Karpas-422 (cell line): ENCODE measurements around the gene ARG2. TPM values are rescaled to one million over a fixed set of nuclear protein-coding genes. Genes with fewer than 3 reads are reported as not detected.

ENCODE experiments used
- DNase-seq: peaks from one replicate; pipeline ENCODE4 v3.0.0-alpha.2; 2015
- H2AFZ ChIP-seq: fragments of 200-600 bp; sonication (generic); 2 replicates; pipeline ENCODE4 v1.6.1; 2014; ENCODE audit warnings: antibody characterized with exemption, low read length, mixed read lengths
- H3K27ac ChIP-seq: fragments of 200-600 bp; sonication (generic); 2 replicates; pipeline ENCODE4 v1.5.1; 2014; ENCODE audit warnings: mild to moderate bottlenecking, low read length, moderate library complexity
- H3K27me3 ChIP-seq: fragments of 200-600 bp; sonication (generic); 2 replicates; pipeline ENCODE4 v1.6.1; 2014; ENCODE audit warnings: low read length, mixed read lengths
- H3K36me3 ChIP-seq: fragments of 200-600 bp; sonication (generic); 2 replicates; pipeline ENCODE4 v1.6.1; 2014; ENCODE audit warnings: low read length, mixed read lengths; ENCODE audit not compliant: insufficient read depth
- H3K4me1 ChIP-seq: fragments of 200-600 bp; sonication (generic); 2 replicates; pipeline ENCODE4 v1.6.1; 2014; ENCODE audit warnings: mild to moderate bottlenecking, low read length, mixed read lengths
- H3K4me2 ChIP-seq: fragments of 200-600 bp; sonication (generic); 2 replicates; pipeline ENCODE4 v1.6.1; 2014; ENCODE audit warnings: low read length, low read depth, mild to moderate bottlenecking; ENCODE audit not compliant: poor library complexity, severe bottlenecking
- H3K4me3 ChIP-seq: fragments of 200-600 bp; sonication (generic); 2 replicates; pipeline ENCODE4 v1.5.1; 2014; ENCODE audit warnings: mild to moderate bottlenecking, antibody characterized with exemption, low read length, mixed read lengths
- H3K79me2 ChIP-seq: fragments of 200-600 bp; sonication (generic); 2 replicates; pipeline ENCODE4 v1.6.1; 2014; ENCODE audit warnings: mild to moderate bottlenecking, low read length, mixed read lengths
- H3K9ac ChIP-seq: fragments of 200-600 bp; sonication (generic); 2 replicates; pipeline ENCODE4 v1.6.0; 2014; ENCODE audit warnings: low read length
- H3K9me2 ChIP-seq: fragments of 200-600 bp; sonication (generic), shearing (Covaris generic); replicated peaks from 2 replicates; pipeline ENCODE4 v1.6.0; 2014; ENCODE audit warnings: mild to moderate bottlenecking, low read length, moderate library complexity; ENCODE audit not compliant: insufficient read depth
- H3K9me3 ChIP-seq: fragments of 300-700, 200-600 bp; sonication (generic); 2 replicates; pipeline ENCODE4 v1.6.1; 2014; ENCODE audit warnings: low read length, mixed read lengths
- H4K20me1 ChIP-seq: fragments of 200-600 bp; sonication (generic); 2 replicates; pipeline ENCODE4 v1.6.1; 2014; ENCODE audit warnings: mild to moderate bottlenecking, antibody characterized with exemption, low read length, low read depth; ENCODE audit not compliant: insufficient read depth
- total RNA-seq: library from RNA; depleted of rRNA; stranded (reverse); fragments of >200 nt; shearing (Covaris generic); gene quantifications from 2 replicates; pipeline ENCODE4 v1.2.3, GENCODE V29; 2014; ENCODE audit warnings: low replicate concordance; rRNA removed

Gene ARG2
- 6.0 and 17.7 TPM in 2 replicates for total RNA-seq

GRCh38 chr14:67619446-67620216 is at the start of gene ARG2:
TSS of gene ARG2 (plus strand) at chr14:67619920. CDS start at chr14:67619978, 58 bp downstream.
- peak within 1 kb of the TSS; percentile 99 for H2AFZ ChIP-seq
- H3K9ac ChIP-seq, result peak within 1 kb of the TSS; percentile 74
- H4K20me1 ChIP-seq, result no peaks in the 10 kb centered on the region
- peak within 1 kb of the TSS; percentile 74 for H3K4me3 ChIP-seq
- peak; percentile 100 for DNase-seq
- H3K27ac ChIP-seq, result no peak within 1 kb of the TSS
- H3K4me2 ChIP-seq, result peak within 1 kb of the TSS; percentile 90
- no peaks in the 10 kb centered on the region for H3K27me3 ChIP-seq
- peaks cover 17% of the 10 kb centered on the region for H3K4me1 ChIP-seq
- H3K79me2 ChIP-seq, result no peaks in the 10 kb centered on the region
- no peaks in the 10 kb centered on the region for H3K9me2 ChIP-seq
- no peaks in the 10 kb centered on the region for H3K36me3 ChIP-seq
- no peaks in the 10 kb centered on the region for H3K9me3 ChIP-seq

- Histone ChIP-seq H3K27me3 (no peaks in the 10 kb centered on the region), H3K4me2 (no peak overlapping the region), H2AFZ (no peak overlapping the region), H3K79me2 (no peaks in the 10 kb centered on the region), H3K9me2 (no peaks in the 10 kb centered on the region), H3K27ac (no peak overlapping the region), H4K20me1 (no peaks in the 10 kb centered on the region), H3K9ac (no peak overlapping the region), H3K36me3 (no peaks in the 10 kb centered on the region), H3K9me3 (no peaks in the 10 kb centered on the region), H3K4me3 (no peak overlapping the region), H3K4me1 (peaks cover 5% of the 10 kb centered on the region)
- no peak for DNase-seq
Measured at GRCh38 chr14:67570453-67570852, 49.3 kb upstream of the ARG2 start.

GRCh38 chr14:67571275-67571990 is 48.3 kb upstream of the ARG2 start:
- Histone ChIP-seq H3K9me2 (no peaks in the 10 kb centered on the region), H3K79me2 (no peaks in the 10 kb centered on the region), H3K27ac (no peak overlapping the region), H4K20me1 (no peaks in the 10 kb centered on the region), H3K27me3 (no peaks in the 10 kb centered on the region), H3K36me3 (no peaks in the 10 kb centered on the region), H2AFZ (no peak overlapping the region), H3K4me3 (no peak overlapping the region), H3K9me3 (no peaks in the 10 kb centered on the region), H3K9ac (no peak overlapping the region), H3K4me1 (peaks cover 5% of the 10 kb centered on the region), H3K4me2 (no peak overlapping the region)
- peak; percentile 92 for DNase-seq

GRCh38 chr14:67571991-67572323 is 47.8 kb upstream of the ARG2 start:
- H3K27ac ChIP-seq, result no peak overlapping the region
- no peak overlapping the region for H3K9ac ChIP-seq
- H3K4me1 ChIP-seq, result peaks cover 5% of the 10 kb centered on the region
- no peaks in the 10 kb centered on the region for H4K20me1 ChIP-seq
- no peak for DNase-seq
- no peaks in the 10 kb centered on the region for H3K36me3 ChIP-seq
- no peaks in the 10 kb centered on the region for H3K9me3 ChIP-seq
- no peaks in the 10 kb centered on the region for H3K27me3 ChIP-seq
- no peak overlapping the region for H3K4me2 ChIP-seq
- no peaks in the 10 kb centered on the region for H3K79me2 ChIP-seq
- H2AFZ ChIP-seq, result no peak overlapping the region
- no peaks in the 10 kb centered on the region for H3K9me2 ChIP-seq
- H3K4me3 ChIP-seq, result no peak overlapping the region

- Histone ChIP-seq H3K4me3 (no peak overlapping the region), H2AFZ (no peak overlapping the region), H3K27me3 (no peaks in the 10 kb centered on the region), H4K20me1 (no peaks in the 10 kb centered on the region), H3K9ac (no peak overlapping the region), H3K4me1 (peaks cover 5% of the 10 kb centered on the region), H3K27ac (no peak overlapping the region), H3K36me3 (no peaks in the 10 kb centered on the region), H3K79me2 (no peaks in the 10 kb centered on the region), H3K4me2 (no peak overlapping the region), H3K9me3 (no peaks in the 10 kb centered on the region), H3K9me2 (no peaks in the 10 kb centered on the region)
- DNase-seq, result no peak
Measured at GRCh38 chr14:67572608-67573007, 47.1 kb upstream of the ARG2 start.

- H3K9me3 ChIP-seq, result no peaks in the 10 kb centered on the region
- DNase-seq, result no peak
- no peaks in the 10 kb centered on the region for H4K20me1 ChIP-seq
- peaks cover 5% of the 10 kb centered on the region for H3K4me1 ChIP-seq
- H3K4me2 ChIP-seq, result no peak overlapping the region
- H3K36me3 ChIP-seq, result no peaks in the 10 kb centered on the region
- no peak overlapping the region for H3K27ac ChIP-seq
- no peaks in the 10 kb centered on the region for H3K9me2 ChIP-seq
- H3K79me2 ChIP-seq, result no peaks in the 10 kb centered on the region
- H3K9ac ChIP-seq, result no peak overlapping the region
- no peaks in the 10 kb centered on the region for H3K27me3 ChIP-seq
- no peak overlapping the region for H2AFZ ChIP-seq
- H3K4me3 ChIP-seq, result no peak overlapping the region
Measured at GRCh38 chr14:67573228-67574010, 46.3 kb upstream of the ARG2 start.

GRCh38 chr14:67574156-67574555 is 45.6 kb upstream of the ARG2 start:
- Histone ChIP-seq H3K4me2 (no peak overlapping the region), H3K4me1 (peaks cover 5% of the 10 kb centered on the region), H3K9me2 (no peaks in the 10 kb centered on the region), H3K9ac (no peak overlapping the region), H3K9me3 (no peaks in the 10 kb centered on the region), H3K79me2 (no peaks in the 10 kb centered on the region), H3K4me3 (no peak overlapping the region), H4K20me1 (no peaks in the 10 kb centered on the region), H2AFZ (no peak overlapping the region), H3K27me3 (no peaks in the 10 kb centered on the region), H3K36me3 (no peaks in the 10 kb centered on the region), H3K27ac (no peak overlapping the region)
- DNase-seq, result no peak

GRCh38 chr14:67574806-67575205 is 44.9 kb upstream of the ARG2 start:
- no peak for DNase-seq
- Histone ChIP-seq H3K27me3 (no peaks in the 10 kb centered on the region), H3K4me1 (no peaks in the 10 kb centered on the region), H3K9ac (no peak overlapping the region), H2AFZ (no peak overlapping the region), H3K36me3 (no peaks in the 10 kb centered on the region), H4K20me1 (no peaks in the 10 kb centered on the region), H3K9me2 (no peaks in the 10 kb centered on the region), H3K9me3 (no peaks in the 10 kb centered on the region), H3K4me2 (no peak overlapping the region), H3K4me3 (no peak overlapping the region), H3K79me2 (no peaks in the 10 kb centered on the region), H3K27ac (no peak overlapping the region)
